Suprapubic skin (tissue), 4 donors: ENCODE results near the gene UBE2E3. TPM values are rescaled to one million over a fixed set of nuclear protein-coding genes. Genes with fewer than 3 reads are reported as not detected.

Source experiments
- DNase-seq, 2 donors: peaks; one replicate each; pipeline ENCODE4 v3.0.0-alpha.2; 2019; ENCODE audit warnings: low spot score in 2 of 2
- H3K27ac ChIP-seq: fragments of 200-600 bp; sonication (generic); one replicate; pipeline ENCODE4 v1.5.1; 2019
- H3K27me3 ChIP-seq: fragments of 200-600 bp; sonication (generic); one replicate; pipeline ENCODE4 v1.5.1; 2019
- H3K36me3 ChIP-seq: fragments of 200-600 bp; sonication (generic); one replicate; pipeline ENCODE4 v1.5.1; 2019
- H3K4me1 ChIP-seq: fragments of 200-600 bp; sonication (generic); one replicate; pipeline ENCODE4 v1.5.1; 2019
- H3K4me3 ChIP-seq: fragments of 200-600 bp; sonication (generic); one replicate; pipeline ENCODE4 v1.5.1; 2019; ENCODE audit warnings: mild to moderate bottlenecking
- H3K9me3 ChIP-seq: fragments of 200-600 bp; sonication (generic); one replicate; pipeline ENCODE4 v1.5.1; 2019
- CTCF ChIP-seq, 2 donors: fragments of 200-600 bp in 1 of 2; fragments of 450-650 bp in 1 of 2; sonication (generic) in 1 of 2; IDR thresholded peaks; one replicate each; pipeline ENCODE4 v1.5.1; 2016 to 2019; ENCODE audit warnings: antibody characterized with exemption in 2 of 2, mild to moderate bottlenecking in 1 of 2, moderate library complexity in 1 of 2
- EP300 ChIP-seq: sonication (generic); formaldehyde crosslinking; IDR thresholded peaks from one replicate; pipeline ENCODE4 v1.6.1; 2017; ENCODE audit warnings: antibody characterized with exemption
- POLR2A ChIP-seq, 2 donors: fragments of 450-650 bp; IDR thresholded peaks; one replicate each; pipeline ENCODE4 v1.6.1; 2017; ENCODE audit warnings: antibody characterized with exemption in 2 of 2, mild to moderate bottlenecking in 2 of 2, moderate library complexity in 2 of 2
- POLR2AphosphoS5 ChIP-seq, 3 donors: sonication (generic); formaldehyde crosslinking; IDR thresholded peaks; one replicate each; pipeline ENCODE4 v1.6.1; 2017; ENCODE audit warnings: antibody characterized with exemption in 3 of 3
- WGBS: methylation state at CpG from one replicate; pipeline ENCODE4 v1.1.5; 2018; 5-methylcytosine and 5-hydroxymethylcytosine counted together
- total RNA-seq, 4 donors: library from RNA; depleted of rRNA; stranded (reverse); fragments of >200 nt; gene quantifications; one replicate each; pipeline ENCODE4 v1.1.0, GENCODE V29; 2016

UBE2E3 gene
- total RNA-seq, 4 donors from 2014 or later = 50.6 to 79.5 (median 66.1) TPM

GRCh38 chr2:181005326-181005655 lies 24.9 kb downstream of the UBE2E3 start:
- Histone ChIP-seq H3K27ac (no peak overlapping the region), H3K4me3 (no peak overlapping the region), H3K27me3 (no peaks in the 10 kb centered on the region), H3K36me3 (no peaks in the 10 kb centered on the region), H3K9me3 (no peaks in the 10 kb centered on the region), H3K4me1 (peaks cover 20% of the 10 kb centered on the region)
- TF ChIP-seq POLR2AphosphoS5 (IDR thresholded peaks at IDR 0.05) (no peak), CTCF (IDR thresholded peaks at IDR 0.05) (no peak), EP300 (no peak), POLR2A (IDR thresholded peaks at IDR 0.05) (no peak)
- DNase-seq = no peak

GRCh38 chr2:181005809-181006208 lies 25.4 kb downstream of the UBE2E3 start:
- Histone ChIP-seq H3K9me3 (no peaks in the 10 kb centered on the region), H3K27ac (no peak overlapping the region), H3K4me3 (no peak overlapping the region), H3K36me3 (no peaks in the 10 kb centered on the region), H3K4me1 (peaks cover 23% of the 10 kb centered on the region), H3K27me3 (no peaks in the 10 kb centered on the region)
- TF ChIP-seq CTCF (IDR thresholded peaks at IDR 0.05) (no peak), POLR2A (IDR thresholded peaks at IDR 0.05) (no peak), POLR2AphosphoS5 (IDR thresholded peaks at IDR 0.05) (no peak), EP300 (no peak)
- DNase-seq = no peak
- 91% methylated on average over 1 of the region's 1 CpG for WGBS

- no peak overlapping the region for H3K27ac ChIP-seq
- DNase-seq = no peak
- H3K27me3 ChIP-seq = no peaks in the 10 kb centered on the region
- H3K4me3 ChIP-seq = no peak overlapping the region
- no peaks in the 10 kb centered on the region for H3K36me3 ChIP-seq
- no peak for TF ChIP-seq POLR2A (IDR thresholded peaks at IDR 0.05)
- TF ChIP-seq EP300 = no peak
- no peak for TF ChIP-seq POLR2AphosphoS5 (IDR thresholded peaks at IDR 0.05)
- TF ChIP-seq CTCF (IDR thresholded peaks at IDR 0.05) = no peak
- peaks cover 23% of the 10 kb centered on the region for H3K4me1 ChIP-seq
- WGBS = 95% methylated on average over 4 of the region's 4 CpGs
- H3K9me3 ChIP-seq = no peaks in the 10 kb centered on the region
Observed at GRCh38 chr2:181007086-181007837, 26.9 kb downstream of the UBE2E3 start.

- H3K36me3 ChIP-seq = no peaks in the 10 kb centered on the region
- WGBS = 74% methylated on average over 3 of the region's 3 CpGs
Observed at GRCh38 chr2:181008407-181008806, 28.0 kb downstream of the UBE2E3 start.

More at GRCh38 chr2:181008407-181008806, 28.0 kb downstream of the UBE2E3 start:
- no peak for DNase-seq
- TF ChIP-seq POLR2AphosphoS5 (IDR thresholded peaks at IDR 0.05) (no peak), POLR2A (IDR thresholded peaks at IDR 0.05) (no peak), CTCF (IDR thresholded peaks at IDR 0.05) (no peak), EP300 (no peak)
- H3K4me3 ChIP-seq = no peak overlapping the region
- H3K4me1 ChIP-seq = peaks cover 23% of the 10 kb centered on the region
- H3K9me3 ChIP-seq = no peaks in the 10 kb centered on the region
- H3K27ac ChIP-seq = no peak overlapping the region
- no peaks in the 10 kb centered on the region for H3K27me3 ChIP-seq
